ENCODE data around the gene RAPGEF1. TPM values are rescaled to one million over a fixed set of nuclear protein-coding genes. Genes with fewer than 3 reads are reported as not detected.

The RAPGEF1 gene
- total and polyA plus RNA-seq, 2 experiments from 2014 or later: 26.2 to 29.7 TPM

- Histone ChIP-seq H3K9me3 (ENCODE audit: low read depth) (no peaks in the 10 kb centered on the region), H4K20me1 (ENCODE audit: insufficient read depth, poor library complexity, severe bottlenecking) (peaks cover 34% of the 10 kb centered on the region), H3K4me2 (peak overlapping the region; percentile 41), H3K36me3 (replicated peaks; ENCODE audit: insufficient read depth, low read depth) (no peaks in the 10 kb centered on the region), H3K79me2 (peaks cover 97% of the 10 kb centered on the region), H3K27me3 (no peaks in the 10 kb centered on the region), H2AFZ (no peak overlapping the region), H3K27ac (peak overlapping the region; percentile 53), H3K4me1 (ENCODE audit: insufficient read depth) (peaks cover 35% of the 10 kb centered on the region), H3K9me2 (replicated peaks; ENCODE audit: insufficient read depth) (no peaks in the 10 kb centered on the region), H3K4me3 (no peak overlapping the region)
- no peak for DNase-seq (ENCODE audit: low spot score)
- TF ChIP-seq EZH2phosphoT487 (IDR thresholded peaks at IDR 0.05; ENCODE audit: low read depth, severe bottlenecking, unreplicated experiment) (no peak), CTCF (IDR thresholded peaks at IDR 0.05; ENCODE audit: poor library complexity) (no peak), EZH2 (IDR thresholded peaks at IDR 0.05; ENCODE audit: borderline replicate concordance) (no peak)
- 68% methylated on average over 5 of the region's 5 CpGs for WGBS (ENCODE audit: low lambda C conversion rate, missing lambda C conversion rate)
Observed at GRCh38 chr9:131727795-131728545, 11.9 kb downstream of the RAPGEF1 start.

GRCh38 chr9:131727184-131727759, 12.6 kb downstream of the RAPGEF1 start:
- Histone ChIP-seq H4K20me1 (ENCODE audit: insufficient read depth, poor library complexity, severe bottlenecking) (peaks cover 30% of the 10 kb centered on the region), H3K9me2 (replicated peaks; ENCODE audit: insufficient read depth) (no peaks in the 10 kb centered on the region), H3K36me3 (replicated peaks; ENCODE audit: insufficient read depth, low read depth) (no peaks in the 10 kb centered on the region), H3K9me3 (ENCODE audit: low read depth) (no peaks in the 10 kb centered on the region), H3K4me3 (no peak overlapping the region), H2AFZ (no peak overlapping the region), H3K27ac (peak overlapping the region; percentile 53), H3K27me3 (no peaks in the 10 kb centered on the region), H3K79me2 (peaks cover 97% of the 10 kb centered on the region), H3K4me1 (ENCODE audit: insufficient read depth) (peaks cover 32% of the 10 kb centered on the region), H3K4me2 (peak overlapping the region; percentile 41)
- 59% methylated on average over 7 of the region's 7 CpGs for WGBS (ENCODE audit: low lambda C conversion rate, missing lambda C conversion rate)
- DNase-seq (ENCODE audit: low spot score): peak; percentile 35
- TF ChIP-seq EZH2phosphoT487 (IDR thresholded peaks at IDR 0.05; ENCODE audit: low read depth, severe bottlenecking, unreplicated experiment) (no peak), CTCF (IDR thresholded peaks at IDR 0.05; ENCODE audit: poor library complexity) (no peak), EZH2 (IDR thresholded peaks at IDR 0.05; ENCODE audit: borderline replicate concordance) (no peak)

GRCh38 chr9:131724683-131725082, 15.2 kb downstream of the RAPGEF1 start:
- H4K20me1 ChIP-seq (ENCODE audit: insufficient read depth, poor library complexity, severe bottlenecking): peaks cover 24% of the 10 kb centered on the region
- H3K9me2 ChIP-seq (replicated peaks; ENCODE audit: insufficient read depth): no peaks in the 10 kb centered on the region
- DNase-seq (ENCODE audit: low spot score): no peak
- H3K4me3 ChIP-seq: no peak overlapping the region
- peaks cover 19% of the 10 kb centered on the region for H3K4me1 ChIP-seq (ENCODE audit: insufficient read depth)
- no peak overlapping the region for H3K27ac ChIP-seq
- H2AFZ ChIP-seq: no peak overlapping the region
- TF ChIP-seq EZH2phosphoT487 (IDR thresholded peaks at IDR 0.05; ENCODE audit: low read depth, severe bottlenecking, unreplicated experiment): no peak
- TF ChIP-seq EZH2 (IDR thresholded peaks at IDR 0.05; ENCODE audit: borderline replicate concordance): no peak
- no peak for TF ChIP-seq CTCF (IDR thresholded peaks at IDR 0.05; ENCODE audit: poor library complexity)
- no peaks in the 10 kb centered on the region for H3K27me3 ChIP-seq
- H3K4me2 ChIP-seq: no peak overlapping the region
- H3K36me3 ChIP-seq (replicated peaks; ENCODE audit: insufficient read depth, low read depth): no peaks in the 10 kb centered on the region
- H3K79me2 ChIP-seq: peaks cover 95% of the 10 kb centered on the region
- 96% methylated on average over 2 of the region's 2 CpGs for WGBS (ENCODE audit: low lambda C conversion rate, missing lambda C conversion rate)
- H3K9me3 ChIP-seq (ENCODE audit: low read depth): no peaks in the 10 kb centered on the region

Data from hepatocyte (in vitro differentiated cells).